Activated CD8-positive, alpha-beta T cell treated with anti-CD3 and anti-CD28 coated beads for 36 hours (primary cell): ENCODE data around the gene VPS13D. TPM values are rescaled to one million over a fixed set of nuclear protein-coding genes. Genes with fewer than 3 reads are reported as not detected.
"Not testable (repeated sequence)": the region's sequence is repeated elsewhere in the genome, so short reads cannot be mapped to it uniquely, and the experiment has no call there.

ENCODE experiments used
- ATAC-seq: fragments of 200-7000 bp; cut with Tn5 transposase; one replicate; pipeline ENCODE4 v1.10.0; 2021; ENCODE audit warnings: mild to moderate bottlenecking, moderate library complexity
- CTCF ChIA-PET: fragments of 350-600 bp; sonication (Branson Sonifier 250); formaldehyde crosslinking; loops from one replicate; lab custom pipeline; 2021; ENCODE audit warnings: antibody characterized with exemption; lab: Charles Lee
- POLR2A ChIA-PET: fragments of 350-600 bp; sonication (Branson Sonifier 250); formaldehyde crosslinking; loops from one replicate; lab custom pipeline; 2021; ENCODE audit warnings: antibody characterized with exemption; lab: Charles Lee
- DNase-seq: peaks from one replicate; pipeline ENCODE4 v3.0.0-alpha.2; 2020
- H3K27ac Mint-ChIP-seq: one replicate; pipeline ENCODE4 v1.8.0; 2021; ENCODE audit warnings: mild to moderate bottlenecking, mixed read lengths
- H3K27me3 Mint-ChIP-seq: one replicate; pipeline ENCODE4 v1.8.0; 2021; ENCODE audit warnings: mixed read lengths
- H3K36me3 Mint-ChIP-seq: one replicate; pipeline ENCODE4 v1.8.0; 2021; ENCODE audit warnings: low read depth, mixed read lengths
- H3K4me1 Mint-ChIP-seq: one replicate; pipeline ENCODE4 v1.8.0; 2021; ENCODE audit warnings: low read depth, mixed read lengths
- H3K4me3 Mint-ChIP-seq: one replicate; pipeline ENCODE4 v1.8.0; 2021; ENCODE audit warnings: mild to moderate bottlenecking, moderate library complexity, mixed read lengths
- H3K9me3 Mint-ChIP-seq: one replicate; pipeline ENCODE4 v1.8.0; 2021; ENCODE audit warnings: mixed read lengths
- CTCF ChIP-seq: fragments of 200-600 bp; IDR thresholded peaks from one replicate; pipeline ENCODE4 v1.8.0; 2022; ENCODE audit warnings: antibody characterized with exemption, mild to moderate bottlenecking
- intact Hi-C: fragments of 100-400 bp; cut with micrococcal nuclease; formaldehyde crosslinking; loops from one replicate; pipeline ENCODE4 v1.10.0; 2022
- total RNA-seq, 2 experiments: library from RNA; stranded (reverse); gene quantifications; one replicate each; pipeline ENCODE4 v1.2.3, GENCODE V29; 2021

Gene VPS13D
- total RNA-seq, 2 experiments from 2014 or later: 28.1 to 30.7 TPM

- no peaks in the 10 kb centered on the region for H3K36me3 Mint-ChIP-seq
- H3K27ac Mint-ChIP-seq: no peak overlapping the region
- DNase-seq (no peak), ATAC-seq (no peak)
- intact Hi-C loops: no loop called here
- no peak overlapping the region for H3K4me3 Mint-ChIP-seq
- ChIA-PET CTCF (interaction anchor here (0.9 to 2.3 kb wide), 2 partner anchors 8 to 96 kb away, joined by 3 to 10 read pairs; no protein-coding TSS in a partner anchor), POLR2A (interaction anchor here (0.7 to 1.3 kb wide), 2 partner anchors 14 to 154 kb away, joined by 3 read pairs; no protein-coding TSS in a partner anchor)
- H3K4me1 Mint-ChIP-seq: no peaks in the 10 kb centered on the region
- H3K27me3 Mint-ChIP-seq: no peaks in the 10 kb centered on the region
- TF ChIP-seq CTCF: no peak
- no peaks in the 10 kb centered on the region for H3K9me3 Mint-ChIP-seq
These were observed 8.9 kb upstream of the VPS13D start for GRCh38 chr1:12220890-12221289.

GRCh38 chr1:12222700-12223099, 7.1 kb upstream of the VPS13D start:
- H3K9me3 Mint-ChIP-seq, H3K4me1 Mint-ChIP-seq, ATAC-seq, H3K36me3 Mint-ChIP-seq, DNase-seq, H3K27ac Mint-ChIP-seq, intact Hi-C loops, H3K27me3 Mint-ChIP-seq, H3K4me3 Mint-ChIP-seq: not testable (repeated sequence)
- POLR2A ChIA-PET: interaction anchor here (1.4 kb wide), 1 partner anchor 11 kb away, joined by 4 read pairs; no protein-coding TSS in a partner anchor
- CTCF ChIA-PET: interaction anchor here (2.3 kb wide), 1 partner anchor 98 kb away, joined by 10 read pairs; no protein-coding TSS in a partner anchor

GRCh38 chr1:12224092-12224491, 5.7 kb upstream of the VPS13D start:
- H3K27me3 Mint-ChIP-seq, H3K27ac Mint-ChIP-seq, H3K9me3 Mint-ChIP-seq, POLR2A ChIA-PET, H3K4me1 Mint-ChIP-seq, ATAC-seq, intact Hi-C loops, H3K36me3 Mint-ChIP-seq, H3K4me3 Mint-ChIP-seq, DNase-seq: not testable (repeated sequence)
- CTCF ChIA-PET: interaction anchor here (1.0 kb wide), 1 partner anchor 99 kb away, joined by 3 read pairs; no protein-coding TSS in a partner anchor

GRCh38 chr1:12228979-12229378, 851 bp upstream of the VPS13D start:
- Mint-ChIP-seq H3K9me3 (no peaks in the 10 kb centered on the region), H3K27me3 (no peaks in the 10 kb centered on the region), H3K4me3 (peak overlapping the region; percentile 58), H3K36me3 (no peaks in the 10 kb centered on the region), H3K4me1 (peaks cover 18% of the 10 kb centered on the region), H3K27ac (no peak overlapping the region)
- intact Hi-C loops: no loop called here
- TF ChIP-seq CTCF: no peak
- ChIA-PET CTCF (interaction anchor here (0.6 to 4.8 kb wide), 22 partner anchors 8 to 460 kb away, joined by 3 to 50 read pairs (median 4); no protein-coding TSS in a partner anchor), POLR2A (interaction anchor here (1.1 to 1.9 kb wide), 4 partner anchors 71 to 321 kb away, joined by 3 to 6 read pairs (median 4); no protein-coding TSS in a partner anchor)
- DNase-seq: no peak
- ATAC-seq: no peak

- POLR2A ChIA-PET: interaction anchor here (1.1 to 1.9 kb wide), 3 partner anchors 72 to 321 kb away, joined by 3 to 6 read pairs (median 5); no protein-coding TSS in a partner anchor
- Mint-ChIP-seq H3K9me3 (no peaks in the 10 kb centered on the region), H3K4me3 (peak overlapping the region; percentile 58), H3K27me3 (no peaks in the 10 kb centered on the region), H3K4me1 (peaks cover 18% of the 10 kb centered on the region), H3K36me3 (no peaks in the 10 kb centered on the region), H3K27ac (no peak overlapping the region)
- intact Hi-C loops: no loop called here
- TF ChIP-seq CTCF: no peak
- ATAC-seq (peak; percentile 11), DNase-seq (no peak)
- CTCF ChIA-PET: interaction anchor here (0.6 to 4.8 kb wide), 22 partner anchors 8 to 459 kb away, joined by 3 to 50 read pairs (median 4); no protein-coding TSS in a partner anchor
These were observed 420 bp upstream of the VPS13D start for GRCh38 chr1:12229386-12229834.
